Measurements from ENCODE around the gene ADAMTS4.

ADAMTS4 gene

GRCh38 chr1:161138431-161138830 lies 60.4 kb downstream of the ADAMTS4 start:
- no peak for DNase-seq

GRCh38 chr1:161137881-161138280 lies 61.0 kb downstream of the ADAMTS4 start:
- DNase-seq: no peak
